HG03139 (cell line): ENCODE results near the gene OR52M1.
"Not testable (repeated sequence)": the region's sequence is repeated elsewhere in the genome, so short reads cannot be mapped to it uniquely, and the experiment has no call there.

Experiments
- ATAC-seq: cut with Tn5 transposase; IDR thresholded peaks from one replicate; pipeline ENCODE4 v1.9.1; 2021; ENCODE audit not compliant: unreplicated experiment

The OR52M1 gene, protein sequence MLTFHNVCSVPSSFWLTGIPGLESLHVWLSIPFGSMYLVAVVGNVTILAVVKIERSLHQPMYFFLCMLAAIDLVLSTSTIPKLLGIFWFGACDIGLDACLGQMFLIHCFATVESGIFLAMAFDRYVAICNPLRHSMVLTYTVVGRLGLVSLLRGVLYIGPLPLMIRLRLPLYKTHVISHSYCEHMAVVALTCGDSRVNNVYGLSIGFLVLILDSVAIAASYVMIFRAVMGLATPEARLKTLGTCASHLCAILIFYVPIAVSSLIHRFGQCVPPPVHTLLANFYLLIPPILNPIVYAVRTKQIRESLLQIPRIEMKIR

DNA sequence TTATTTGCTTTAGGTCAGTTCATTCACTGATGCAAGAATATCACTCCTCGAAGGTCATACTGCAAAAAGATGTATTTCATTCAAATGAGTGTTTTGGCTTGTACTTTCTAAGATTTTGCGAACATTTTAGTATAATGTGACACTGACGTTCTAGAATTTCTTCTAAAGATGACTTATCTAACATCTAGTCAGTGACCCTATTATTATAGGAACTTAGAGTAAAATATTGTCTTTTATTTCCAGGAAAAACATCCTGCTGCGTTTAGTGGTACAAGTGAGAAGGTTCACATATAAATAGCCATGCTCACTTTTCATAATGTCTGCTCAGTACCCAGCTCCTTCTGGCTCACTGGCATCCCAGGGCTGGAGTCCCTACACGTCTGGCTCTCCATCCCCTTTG is at the start of gene OR52M1:
OR52M1 (plus strand) TSS at position 301 of the 400 bp plus-strand sequence; CDS start at position 301, 0 bp downstream.
- no peak for ATAC-seq

GRCh38 chr11:4495487-4495886 is 49.5 kb upstream of the OR52M1 start:
- ATAC-seq: no peak

GRCh38 chr11:4495986-4496385 is 49.0 kb upstream of the OR52M1 start:
- no peak for ATAC-seq

GRCh38 chr11:4496557-4497248 is 48.3 kb upstream of the OR52M1 start:
- no peak for ATAC-seq

DNA sequence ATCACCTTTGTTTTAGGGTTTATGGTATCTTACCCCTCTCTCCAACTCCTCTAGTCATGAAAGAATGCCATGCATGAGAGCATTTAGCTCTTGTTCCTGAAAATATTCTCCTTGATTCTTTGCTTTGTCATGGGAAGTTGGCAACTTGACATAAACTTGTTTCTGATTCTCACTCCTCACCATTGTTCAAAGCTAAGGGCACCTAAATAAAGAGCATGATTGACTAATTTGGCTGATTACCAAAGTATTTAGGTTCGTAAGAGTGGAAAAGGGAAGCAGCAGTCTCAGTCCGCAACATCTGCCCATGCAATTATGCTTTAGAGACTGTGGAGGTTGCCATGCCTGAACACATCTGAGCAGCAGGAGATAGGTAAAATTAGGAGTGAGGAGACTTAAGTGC is 36.1 kb upstream of the OR52M1 start:
- ATAC-seq: no peak

GRCh38 chr11:4511282-4512245 is 33.4 kb upstream of the OR52M1 start:
- ATAC-seq: no peak

GRCh38 chr11:4514196-4514595 is 30.8 kb upstream of the OR52M1 start:
- no peak for ATAC-seq

GRCh38 chr11:4522339-4522738 is 22.7 kb upstream of the OR52M1 start:
- no peak for ATAC-seq

DNA sequence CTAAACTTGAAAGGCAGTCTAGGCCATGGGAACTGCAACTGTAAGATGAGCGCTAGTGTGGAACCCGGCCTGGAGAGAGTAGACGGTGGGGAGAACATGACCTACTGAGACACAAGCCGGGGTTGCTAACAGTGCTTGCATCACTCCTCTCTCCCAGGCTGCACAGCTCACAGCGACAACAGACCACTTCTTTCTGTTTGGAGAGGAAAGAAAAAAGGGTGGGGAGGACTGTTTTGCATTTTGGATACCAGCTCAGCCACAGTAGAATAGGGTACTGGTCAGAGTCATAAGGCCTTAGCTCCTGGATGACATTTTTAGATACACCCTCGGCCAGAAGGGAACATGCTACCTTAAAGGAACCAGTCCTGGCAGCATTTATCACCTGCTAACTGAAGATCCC is 22.2 kb upstream of the OR52M1 start:
- ATAC-seq: no peak

- ATAC-seq: no peak
Measured at GRCh38 chr11:4523666-4524065, 21.3 kb upstream of the OR52M1 start.

- ATAC-seq: no peak
Measured at GRCh38 chr11:4527926-4528325, 17.1 kb upstream of the OR52M1 start.

DNA sequence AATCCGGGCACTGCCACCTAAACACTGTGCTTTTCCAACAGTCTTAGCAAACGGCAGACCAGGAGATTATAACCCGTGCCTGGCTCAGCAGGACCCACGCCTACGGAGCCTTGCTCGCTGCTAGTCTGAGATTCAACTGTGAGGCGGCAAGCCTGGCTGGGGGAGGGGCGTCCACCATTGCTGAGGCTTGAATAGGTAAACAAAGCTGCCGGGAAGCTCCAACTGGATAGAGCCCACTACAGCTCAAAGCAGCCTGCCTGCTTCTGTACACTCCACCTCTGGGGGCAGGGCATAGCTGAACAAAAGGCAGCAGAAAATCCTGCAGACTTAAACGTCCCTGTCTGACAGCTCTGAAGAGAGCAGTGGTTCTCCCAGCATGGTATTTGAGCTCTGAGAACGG is 13.3 kb upstream of the OR52M1 start:
- not testable (repeated sequence) for ATAC-seq

DNA sequence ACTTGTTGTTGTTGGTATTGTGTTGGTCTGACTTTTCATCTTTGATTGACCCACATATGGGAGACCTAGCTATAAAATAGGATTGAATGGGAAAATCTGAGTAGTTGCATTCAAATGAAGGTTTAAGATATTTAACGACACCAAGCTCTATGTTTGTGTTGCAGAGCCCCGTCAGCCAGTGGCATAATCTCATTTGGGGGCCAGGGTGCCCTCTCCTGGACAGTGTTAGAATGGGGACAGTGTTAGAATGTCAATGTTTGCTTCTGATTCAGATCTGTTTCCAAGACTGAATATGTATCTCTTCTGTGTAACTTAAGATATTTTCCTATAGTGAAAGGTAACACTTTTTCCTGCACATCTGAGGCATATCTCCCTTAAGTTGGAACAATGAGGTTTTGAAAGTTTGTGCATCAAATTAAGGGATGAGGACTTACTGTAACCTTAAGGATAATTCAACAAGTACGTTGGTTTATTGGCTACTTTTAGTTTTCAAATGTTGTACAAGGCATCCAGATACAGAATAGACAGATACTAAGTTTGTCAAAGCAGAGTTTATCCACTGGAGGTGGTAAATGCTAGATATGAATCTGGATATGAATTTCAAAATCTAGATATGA is 5.3 kb upstream of the OR52M1 start:
- no peak for ATAC-seq

- ATAC-seq: no peak
Measured at GRCh38 chr11:4541071-4541470, 3.9 kb upstream of the OR52M1 start.

DNA sequence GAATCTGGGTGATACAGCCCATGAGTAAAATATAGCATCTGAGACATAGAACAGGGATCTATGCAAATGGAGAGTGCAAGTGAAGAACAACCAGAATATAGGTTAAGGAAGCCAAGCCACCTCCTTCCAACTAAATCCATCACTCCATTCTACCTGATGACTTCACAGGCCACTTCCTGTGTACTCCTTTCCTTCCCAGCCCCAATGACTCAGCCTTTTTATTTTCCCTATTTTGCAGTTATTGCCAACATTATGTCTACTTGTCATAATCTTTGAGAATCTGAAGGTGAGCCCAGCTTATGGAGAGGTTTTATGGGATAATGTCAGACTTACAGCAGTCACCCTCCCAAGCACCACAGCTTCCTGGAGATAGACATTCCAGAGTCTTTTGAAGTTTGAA is 1.4 kb upstream of the OR52M1 start:
- no peak for ATAC-seq

DNA sequence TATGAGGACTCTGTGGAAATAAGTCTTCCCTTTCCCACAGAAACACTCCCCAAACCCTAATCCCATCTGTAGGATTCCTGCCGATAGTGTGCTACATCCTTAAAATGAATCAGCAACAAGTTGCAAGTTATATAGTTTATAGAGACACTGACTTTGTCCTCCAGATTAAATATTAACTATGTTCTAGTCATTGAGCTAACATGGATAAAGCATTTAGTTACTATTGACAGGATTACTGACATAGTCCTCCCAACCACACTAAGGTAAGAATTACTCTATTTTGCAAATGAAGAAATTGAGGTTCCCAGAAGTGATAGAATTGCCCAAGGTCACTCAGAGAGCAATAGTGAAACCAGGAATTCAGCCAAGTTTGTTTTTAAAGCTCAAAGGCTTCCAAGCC is 1.9 kb downstream of the OR52M1 start:
- no peak for ATAC-seq

DNA sequence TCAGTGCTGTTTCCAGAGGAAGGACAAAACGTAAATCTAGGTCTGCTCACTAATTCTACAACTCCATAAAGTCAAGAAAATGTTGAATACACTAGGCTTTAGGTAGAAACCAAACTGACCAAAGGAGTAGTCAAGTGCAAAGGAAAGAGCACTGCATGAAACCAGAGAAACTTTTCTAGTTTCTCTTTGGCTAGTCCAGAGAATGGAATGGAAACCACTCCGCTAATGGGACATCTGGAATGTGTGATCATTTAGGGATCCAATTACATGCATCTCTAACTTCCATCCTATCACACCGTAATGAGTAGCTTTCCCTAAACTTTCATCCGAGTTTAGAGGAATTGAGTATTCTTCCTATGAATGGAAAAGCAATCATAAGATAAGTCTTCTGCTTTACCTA is 2.4 kb downstream of the OR52M1 start:
- no peak for ATAC-seq

- no peak for ATAC-seq
Measured at GRCh38 chr11:4551346-4551979, 6.5 kb downstream of the OR52M1 start.

DNA sequence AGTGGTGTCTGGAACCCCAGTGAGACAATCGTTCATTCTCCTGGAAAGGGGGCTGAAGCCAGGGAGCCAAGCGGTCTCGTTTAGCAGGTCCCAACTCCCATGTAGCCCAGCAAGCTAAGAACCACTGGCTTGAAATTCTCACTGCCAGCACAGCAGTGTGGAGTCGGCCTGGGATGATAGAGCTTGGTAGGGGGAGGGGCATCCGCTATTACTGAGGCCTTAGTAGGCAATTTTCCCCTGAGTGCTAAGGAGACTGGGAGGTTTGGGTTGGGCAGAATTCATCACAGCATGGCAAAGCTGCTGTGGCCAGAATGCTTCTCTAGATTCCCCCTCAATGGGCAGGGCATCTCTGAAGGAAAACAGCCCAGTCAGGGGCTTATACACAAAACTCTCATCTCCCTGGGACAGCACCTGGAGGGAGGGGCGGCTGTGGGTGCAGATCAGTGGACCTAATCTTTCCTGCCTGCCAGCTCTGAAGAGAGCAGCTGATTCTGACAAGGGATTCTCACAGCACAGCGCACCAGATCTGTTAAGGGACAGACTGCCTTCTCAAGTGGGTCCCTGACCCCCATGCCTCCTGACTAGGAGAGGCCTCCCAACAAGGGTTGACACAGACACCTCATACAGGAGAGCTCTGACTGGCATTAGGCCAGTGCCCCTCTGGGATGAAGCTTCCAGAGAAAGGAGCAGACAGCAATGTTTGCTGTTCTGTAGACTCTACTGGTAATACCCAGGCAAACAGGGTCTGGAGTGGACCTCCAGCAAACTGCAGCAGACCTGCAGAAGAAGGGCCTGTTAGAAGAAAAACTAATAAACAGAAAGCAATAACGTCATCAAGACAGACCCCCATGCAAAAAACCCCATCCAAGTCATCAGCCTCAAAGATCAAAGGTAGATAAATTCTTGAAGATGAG is 14.8 kb downstream of the OR52M1 start:
- no peak for ATAC-seq

DNA sequence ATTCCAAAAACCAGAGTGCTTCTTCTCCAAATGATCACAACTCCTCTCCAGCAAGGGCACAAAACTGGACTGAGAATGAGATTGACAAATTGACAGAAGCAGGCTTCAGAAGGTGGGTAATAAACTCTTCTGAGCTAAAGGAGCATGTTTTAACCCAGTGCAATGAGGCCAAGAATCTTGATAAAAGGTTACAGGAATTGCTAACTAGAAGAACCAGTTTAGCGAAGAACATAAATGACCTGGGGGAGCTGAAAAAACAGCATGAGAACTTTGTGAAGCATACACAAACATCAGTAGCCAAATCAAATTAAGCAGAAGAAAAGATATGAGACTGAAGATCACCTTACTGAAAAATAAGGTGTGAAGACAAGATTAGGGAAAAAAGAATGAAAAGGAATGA is 15.5 kb downstream of the OR52M1 start:
- ATAC-seq: no peak
